Measurements from ENCODE around the gene C14orf93. TPM values are rescaled to one million over a fixed set of nuclear protein-coding genes. Genes with fewer than 3 reads are reported as not detected.
A peak's percentile ranks its signal among the peaks of the same experiment; 100 is the strongest.

Gene C14orf93
- total and polyA plus RNA-seq, 9 of the 15 experiments (the other 6 are each of a cell fraction or from before 2014, with no cell fraction given) = 2.2 to 22.4 (median 16.1) TPM

- TF ChIP-seq ZNF592 (IDR thresholded peaks at IDR 0.05) = no peak
- no peak for TF ChIP-seq BCLAF1 (IDR thresholded peaks at IDR 0.05; ENCODE audit: borderline replicate concordance in 1 of 2, control insufficient read depth in 1 of 2, low read depth in 2 of 2, low read length in 1 of 2)
- TF ChIP-seq ZNF174 (CRISPR knock-in tag; IDR thresholded peaks at IDR 0.05) = no peak
- TF ChIP-seq PREB (CRISPR knock-in tag; IDR thresholded peaks at IDR 0.05) = no peak
- peak; percentile 87 for TF ChIP-seq POLR2G (IDR thresholded peaks at IDR 0.05; ENCODE audit: low read depth, low read length)
- TF ChIP-seq JUN (IDR thresholded peaks at IDR 0.05; ENCODE audit: borderline replicate concordance, low read depth, low read length) = peak; percentile 25; the same call in 1 of the 2 replicates
- TF ChIP-seq JUN (CRISPR knock-in tag; IDR thresholded peaks at IDR 0.05; ENCODE audit: borderline replicate concordance) = no peak
- no peak for TF ChIP-seq HBP1 (CRISPR knock-in tag; IDR thresholded peaks at IDR 0.05)
- no peak for TF ChIP-seq NR2F6 (CRISPR knock-in tag; IDR thresholded peaks at IDR 0.05)
- no peak for TF ChIP-seq HNRNPL (IDR thresholded peaks at IDR 0.05; ENCODE audit: low read depth, low read length)
- no peak for TF ChIP-seq E2F6 (IDR thresholded peaks at IDR 0.05; ENCODE audit: borderline replicate concordance in 1 of 2, extremely low read depth in 1 of 2, insufficient read depth in 1 of 2, insufficient read length in 1 of 2, low read depth in 1 of 2, low read length in 1 of 2, poor library complexity in 1 of 2, severe bottlenecking in 1 of 2)
- peak; percentile 92 for TF ChIP-seq C11orf30 (IDR thresholded peaks at IDR 0.05; ENCODE audit: low read depth)
- TF ChIP-seq ZNF12 (CRISPR knock-in tag; IDR thresholded peaks at IDR 0.05) = no peak; the same call in 1 of the 2 replicates
- TF ChIP-seq ZNF696 (CRISPR knock-in tag; conservative IDR thresholded peaks at IDR 0.05) = no peak
- no peak for TF ChIP-seq ZNF778 (CRISPR knock-in tag; IDR thresholded peaks at IDR 0.05)
These were observed 24.8 kb upstream of the C14orf93 start, which contains the start of gene PSMB5 (continued) for GRCh38 chr14:23034498-23035302.
